COLO668 (cell line): ENCODE measurements around the gene ST8SIA1.

Source experiments
- DNase-seq: peaks from one replicate; lab custom pipeline; 2025; ENCODE audit not compliant: unreplicated experiment; lab: John Stamatoyannopoulos, UW

The ST8SIA1 gene

GRCh38 chr12:22284871-22285270 is 49.6 kb downstream of the ST8SIA1 start:
- no peak for DNase-seq

DNA sequence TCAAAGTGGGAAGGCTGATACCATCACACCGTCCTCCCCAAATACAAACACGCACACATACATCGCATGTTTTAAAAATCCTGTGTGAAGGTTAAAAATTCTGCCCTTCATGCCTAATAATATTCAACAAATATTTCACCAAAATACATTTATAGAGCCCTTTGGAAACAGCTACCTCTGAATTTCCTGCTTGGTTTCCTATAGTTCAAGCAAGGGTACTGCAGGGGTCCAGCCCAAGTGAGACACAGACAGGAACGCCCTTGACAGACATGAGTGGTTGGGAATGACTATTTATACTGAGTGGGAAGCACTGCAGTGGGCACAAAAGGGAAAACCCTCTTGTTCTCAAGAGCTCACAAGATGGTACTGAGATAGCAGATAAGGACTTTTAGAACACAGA is 51.0 kb downstream of the ST8SIA1 start:
- no peak for DNase-seq

DNA sequence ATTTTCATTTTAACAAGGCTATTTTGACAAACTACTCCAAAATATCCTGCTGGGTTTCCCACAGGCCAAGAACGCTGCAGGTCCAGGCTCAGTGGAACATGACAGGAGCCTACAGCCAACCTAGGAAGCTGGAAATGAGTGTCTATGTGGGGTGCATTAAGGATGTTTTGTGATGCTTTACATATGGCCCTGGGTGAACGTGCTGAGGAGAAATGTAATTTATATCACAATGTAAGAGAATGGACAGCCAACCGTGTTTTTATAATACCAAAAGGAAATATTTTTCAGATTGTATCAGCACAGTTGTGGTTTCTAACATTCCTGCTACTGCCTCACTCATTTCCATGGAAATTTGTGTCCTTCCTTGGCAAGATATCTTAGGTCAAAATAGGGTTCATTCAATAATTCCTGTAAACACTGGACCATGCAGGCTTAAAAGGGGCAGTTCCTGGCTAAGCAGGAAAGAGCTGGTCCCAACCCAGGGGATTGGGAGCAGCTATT is 51.5 kb downstream of the ST8SIA1 start:
- DNase-seq = no peak

GRCh38 chr12:22282283-22282682 is 52.2 kb downstream of the ST8SIA1 start:
- no peak for DNase-seq

DNA sequence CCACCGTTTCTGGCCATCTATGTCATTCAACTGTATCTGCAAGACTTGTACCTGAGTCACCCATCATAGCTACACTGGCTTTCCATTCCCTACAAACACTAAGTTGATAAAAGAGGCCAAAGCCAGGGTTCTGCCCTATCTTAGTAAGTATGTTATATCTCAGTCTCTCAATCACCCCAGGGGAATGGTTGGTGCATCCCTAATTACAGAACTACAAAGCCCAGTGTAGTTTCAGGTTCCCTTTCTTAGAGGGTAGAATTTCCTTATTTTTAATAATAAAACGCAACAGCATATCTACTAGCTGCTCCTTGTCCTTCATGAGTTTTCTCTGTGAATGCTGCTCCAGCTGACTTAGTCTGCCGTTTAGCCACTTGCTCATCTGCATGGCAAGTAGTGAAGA is 57.6 kb downstream of the ST8SIA1 start:
- no peak for DNase-seq

GRCh38 chr12:22276313-22276712 is 58.2 kb downstream of the ST8SIA1 start:
- no peak for DNase-seq

DNA sequence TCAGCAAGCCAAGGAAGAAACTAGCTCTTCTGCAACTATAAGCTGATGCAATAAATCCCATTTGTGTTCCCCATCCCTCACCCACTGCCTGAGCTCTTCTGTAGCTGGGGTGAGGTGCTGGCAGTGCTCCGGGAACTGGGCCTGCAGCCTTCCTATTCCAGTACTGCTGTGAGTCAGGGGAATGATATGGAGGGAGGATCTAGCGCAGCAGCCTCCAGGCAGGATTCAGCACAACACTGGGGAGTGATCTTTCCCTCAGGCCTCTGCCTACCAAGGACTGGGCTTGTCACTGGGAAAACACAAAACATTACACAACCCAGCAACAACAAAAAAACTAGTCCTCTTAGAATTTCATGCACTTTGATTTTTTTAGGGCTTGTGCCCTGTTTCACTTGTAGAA is 58.7 kb downstream of the ST8SIA1 start:
- no peak for DNase-seq

GRCh38 chr12:22272335-22273151 is 62.0 kb downstream of the ST8SIA1 start:
- DNase-seq = no peak

GRCh38 chr12:22271023-22271422 is 63.5 kb downstream of the ST8SIA1 start:
- DNase-seq = no peak

DNA sequence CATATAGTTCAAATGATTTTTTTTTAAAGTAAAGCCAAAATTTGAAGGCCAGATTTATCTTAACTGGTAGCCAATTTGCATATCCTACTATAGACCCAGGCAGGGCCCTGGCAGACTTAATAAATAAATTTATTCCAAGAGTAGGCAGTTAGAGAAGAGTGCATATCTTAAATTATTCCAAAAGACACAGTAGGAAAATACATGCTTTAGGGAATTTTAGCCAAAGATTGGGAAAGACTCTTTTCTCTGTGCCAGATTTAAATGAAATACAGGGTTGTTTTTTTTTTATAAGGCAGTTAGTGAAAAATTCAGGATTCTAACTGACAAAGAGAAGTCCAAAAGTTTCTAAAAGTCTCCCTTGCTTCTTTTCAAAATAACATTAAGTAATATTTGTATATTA is 65.5 kb downstream of the ST8SIA1 start:
- no peak for DNase-seq

DNA sequence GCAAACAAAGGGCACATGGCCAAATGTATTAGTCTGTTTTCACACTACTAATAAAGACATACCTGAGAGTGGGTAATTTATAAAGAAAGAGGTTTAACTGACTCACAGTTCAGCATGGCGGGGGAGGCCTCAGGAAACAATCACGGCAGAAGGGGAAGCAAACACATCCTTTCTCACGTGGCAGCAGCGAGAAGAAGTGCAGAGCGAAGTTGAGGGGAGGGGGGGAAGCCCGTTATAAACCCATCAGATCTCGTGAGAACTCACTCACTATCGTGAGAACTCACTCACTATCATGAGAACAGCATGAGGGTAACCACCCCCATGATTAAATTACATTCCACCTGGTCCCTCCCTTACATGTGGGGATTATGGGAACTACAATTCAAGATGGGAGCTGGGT is 66.1 kb downstream of the ST8SIA1 start:
- no peak for DNase-seq

GRCh38 chr12:22266101-22266500 is 68.4 kb downstream of the ST8SIA1 start:
- DNase-seq = no peak

GRCh38 chr12:22264380-22264779 is 70.1 kb downstream of the ST8SIA1 start:
- no peak for DNase-seq

DNA sequence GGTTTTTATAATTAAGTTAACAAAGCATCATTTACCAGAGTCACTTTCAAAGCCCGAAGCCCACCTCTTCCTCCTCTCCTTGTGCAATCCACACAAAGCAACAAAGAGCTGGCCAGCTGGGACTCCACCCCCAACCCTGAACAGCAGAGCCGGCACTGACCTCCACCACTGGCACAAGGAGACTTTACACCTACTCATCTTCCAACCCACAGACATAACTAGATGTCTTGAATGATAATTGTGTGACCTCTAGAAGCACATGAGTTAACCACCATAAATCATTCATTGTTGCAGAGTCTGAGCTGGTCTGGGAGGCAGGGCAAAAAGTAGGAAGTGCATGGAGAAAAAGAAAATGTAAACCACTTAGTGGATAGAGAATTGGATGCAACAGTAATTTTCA is 72.2 kb downstream of the ST8SIA1 start:
- no peak for DNase-seq

GRCh38 chr12:22257100-22257499 is 77.4 kb downstream of the ST8SIA1 start:
- DNase-seq = no peak

DNA sequence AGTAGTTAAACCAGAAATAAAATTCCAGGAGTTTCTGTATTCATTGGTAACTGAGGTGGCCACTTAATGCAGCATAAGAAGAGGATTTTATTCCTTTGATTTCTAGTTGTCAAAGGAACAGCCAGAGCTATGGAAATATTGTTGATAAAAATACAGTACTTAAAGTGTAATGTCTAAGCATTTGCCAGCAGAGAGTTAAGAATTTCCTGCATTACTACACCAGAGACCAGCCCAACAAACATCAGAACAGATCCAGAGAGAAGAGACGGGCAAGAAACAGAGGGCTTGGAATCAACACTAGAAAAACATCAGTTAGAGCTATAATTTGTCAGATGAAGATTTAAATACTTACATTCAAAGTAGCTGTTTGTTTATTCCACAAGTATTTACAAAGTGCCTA is 77.9 kb downstream of the ST8SIA1 start:
- DNase-seq = no peak

- no peak for DNase-seq
Observed at GRCh38 chr12:22256041-22256441, 78.5 kb downstream of the ST8SIA1 start.

- no peak for DNase-seq
Observed at GRCh38 chr12:22255097-22255496, 79.4 kb downstream of the ST8SIA1 start.

GRCh38 chr12:22254478-22254877 is 80.0 kb downstream of the ST8SIA1 start:
- no peak for DNase-seq

DNA sequence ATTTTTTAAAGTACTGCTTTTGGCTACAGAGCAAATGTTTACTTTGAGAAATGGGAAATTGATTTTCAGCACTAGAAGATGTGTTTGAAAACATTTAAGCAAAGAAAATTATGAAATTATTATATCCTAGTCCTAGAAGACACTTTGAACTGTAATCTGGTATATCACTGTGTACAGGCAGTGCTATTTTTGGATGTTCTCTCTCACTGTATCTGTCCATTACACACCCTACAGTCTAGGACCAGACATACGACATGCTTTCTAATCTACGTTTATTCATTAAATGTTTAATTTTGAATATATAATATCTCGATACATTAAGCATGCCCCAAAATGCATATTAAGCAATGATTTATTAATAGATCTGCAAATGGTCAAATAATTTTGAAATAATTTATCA is 82.5 kb downstream of the ST8SIA1 start:
- no peak for DNase-seq

- DNase-seq = no peak
Observed at GRCh38 chr12:22250762-22251161, 83.7 kb downstream of the ST8SIA1 start.

GRCh38 chr12:22248571-22249115 is 85.9 kb downstream of the ST8SIA1 start:
- DNase-seq = no peak

GRCh38 chr12:22248121-22248520 is 86.4 kb downstream of the ST8SIA1 start:
- no peak for DNase-seq
